Nephron progenitor cell (in vitro differentiated cells): ENCODE measurements around the gene ACTL8.

Experiments
- DNase-seq: peaks from one replicate; pipeline ENCODE4 v3.0.0; 2021
- H3K27ac Mint-ChIP-seq: 2 replicates; pipeline ENCODE4 v1.8.0; 2021; ENCODE audit warnings: mild to moderate bottlenecking, moderate library complexity, mixed read lengths
- H3K27me3 Mint-ChIP-seq: 2 replicates; pipeline ENCODE4 v1.8.0; 2021; ENCODE audit warnings: mild to moderate bottlenecking, low read depth, mixed read lengths; ENCODE audit not compliant: poor library complexity
- H3K36me3 Mint-ChIP-seq: 2 replicates; pipeline ENCODE4 v1.8.0; 2021; ENCODE audit warnings: low read depth, mixed read lengths
- H3K4me1 Mint-ChIP-seq: 2 replicates; pipeline ENCODE4 v1.8.0; 2021; ENCODE audit warnings: mixed read lengths
- H3K4me3 Mint-ChIP-seq: 2 replicates; pipeline ENCODE4 v1.8.0; 2021; ENCODE audit warnings: mild to moderate bottlenecking, moderate library complexity, mixed read lengths
- H3K9me3 Mint-ChIP-seq: 2 replicates; pipeline ENCODE4 v1.8.0; 2021; ENCODE audit warnings: mild to moderate bottlenecking, moderate library complexity, mixed read lengths
- TF ChIP-seq, protein P1 (sequence below): fragments of 200-600 bp; sonication (generic); IDR thresholded peaks from 2 replicates; pipeline ENCODE4 v1.5.0; 2021; ENCODE audit warnings: antibody characterized with exemption

Gene ACTL8

DNA sequence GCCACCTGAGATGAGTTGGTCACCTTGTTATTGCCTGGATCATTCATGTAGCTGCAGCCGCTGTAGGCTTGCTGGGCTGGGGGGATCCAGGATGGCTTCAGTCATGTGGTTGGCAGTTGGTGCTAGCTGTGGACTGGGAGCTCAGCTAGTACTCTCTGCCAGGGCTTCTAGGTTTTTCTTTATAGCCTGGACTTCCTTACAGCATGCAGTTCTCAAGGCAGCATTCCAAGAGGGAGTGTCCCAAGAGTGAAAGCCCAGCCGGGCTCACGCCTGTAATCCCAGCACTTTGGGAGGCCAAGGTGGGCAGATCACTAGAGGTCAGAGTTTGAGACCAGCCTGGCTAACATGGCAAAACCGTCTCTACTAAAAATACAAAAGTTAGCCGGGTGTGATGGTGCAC lies 23.7 kb upstream of the ACTL8 start:
- Mint-ChIP-seq H3K36me3 (no peaks in the 10 kb centered on the region), H3K4me1 (peaks cover 11% of the 10 kb centered on the region), H3K4me3 (no peak overlapping the region), H3K27me3 (peaks cover 11% of the 10 kb centered on the region), H3K27ac (no peak overlapping the region), H3K9me3 (peaks cover 4% of the 10 kb centered on the region)
- TF ChIP-seq, protein P1, sequence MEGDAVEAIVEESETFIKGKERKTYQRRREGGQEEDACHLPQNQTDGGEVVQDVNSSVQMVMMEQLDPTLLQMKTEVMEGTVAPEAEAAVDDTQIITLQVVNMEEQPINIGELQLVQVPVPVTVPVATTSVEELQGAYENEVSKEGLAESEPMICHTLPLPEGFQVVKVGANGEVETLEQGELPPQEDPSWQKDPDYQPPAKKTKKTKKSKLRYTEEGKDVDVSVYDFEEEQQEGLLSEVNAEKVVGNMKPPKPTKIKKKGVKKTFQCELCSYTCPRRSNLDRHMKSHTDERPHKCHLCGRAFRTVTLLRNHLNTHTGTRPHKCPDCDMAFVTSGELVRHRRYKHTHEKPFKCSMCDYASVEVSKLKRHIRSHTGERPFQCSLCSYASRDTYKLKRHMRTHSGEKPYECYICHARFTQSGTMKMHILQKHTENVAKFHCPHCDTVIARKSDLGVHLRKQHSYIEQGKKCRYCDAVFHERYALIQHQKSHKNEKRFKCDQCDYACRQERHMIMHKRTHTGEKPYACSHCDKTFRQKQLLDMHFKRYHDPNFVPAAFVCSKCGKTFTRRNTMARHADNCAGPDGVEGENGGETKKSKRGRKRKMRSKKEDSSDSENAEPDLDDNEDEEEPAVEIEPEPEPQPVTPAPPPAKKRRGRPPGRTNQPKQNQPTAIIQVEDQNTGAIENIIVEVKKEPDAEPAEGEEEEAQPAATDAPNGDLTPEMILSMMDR: no peak
- no peak for DNase-seq

DNA sequence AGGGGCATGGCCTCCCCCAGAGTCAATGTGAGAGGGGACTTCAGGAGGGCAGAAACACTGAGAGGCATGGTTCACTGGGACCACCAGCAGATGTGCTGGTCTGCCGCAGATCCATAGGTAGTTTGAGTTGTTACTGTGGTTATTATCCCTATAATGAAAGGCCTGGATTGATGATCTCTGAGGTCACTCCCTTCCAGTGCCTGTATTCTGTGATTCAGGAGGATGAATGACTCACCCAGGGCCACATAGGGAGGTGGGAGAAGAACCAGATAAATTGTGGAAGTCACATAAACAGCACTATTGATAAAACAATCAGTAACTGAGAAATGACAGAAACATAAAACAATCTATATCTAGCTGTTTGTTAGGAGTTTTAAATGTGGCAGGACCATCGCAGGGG lies 22.7 kb upstream of the ACTL8 start:
- Mint-ChIP-seq H3K4me1 (peaks cover 11% of the 10 kb centered on the region), H3K27me3 (peaks cover 7% of the 10 kb centered on the region), H3K36me3 (no peaks in the 10 kb centered on the region), H3K27ac (no peak overlapping the region), H3K4me3 (no peak overlapping the region), H3K9me3 (peaks cover 4% of the 10 kb centered on the region)
- TF ChIP-seq, protein P1: no peak
- no peak for DNase-seq

DNA sequence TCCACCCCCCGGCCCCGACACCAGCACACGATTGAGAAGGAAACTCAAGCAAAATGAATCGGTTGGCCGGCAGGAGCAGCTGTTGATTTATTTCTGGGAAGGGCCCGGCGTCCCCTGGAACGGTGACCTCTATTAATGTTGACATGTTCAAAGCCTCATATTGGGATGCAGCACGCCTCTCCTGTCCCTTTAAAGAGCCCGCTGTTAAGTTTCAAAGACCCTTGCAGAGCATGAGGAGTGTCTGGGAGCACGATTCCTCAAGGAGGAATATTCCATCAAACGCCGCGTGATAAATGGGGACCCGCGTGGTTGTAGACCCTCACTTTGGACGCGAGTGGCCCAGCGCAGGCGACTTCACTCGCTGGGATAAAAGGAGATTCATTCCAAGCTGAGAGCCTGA lies 21.5 kb upstream of the ACTL8 start:
- Mint-ChIP-seq H3K36me3 (no peaks in the 10 kb centered on the region), H3K4me3 (no peak overlapping the region), H3K27ac (no peak overlapping the region), H3K9me3 (peaks cover 3% of the 10 kb centered on the region), H3K4me1 (peaks cover 11% of the 10 kb centered on the region), H3K27me3 (peaks cover 7% of the 10 kb centered on the region)
- DNase-seq: no peak
- TF ChIP-seq, protein P1: no peak

DNA sequence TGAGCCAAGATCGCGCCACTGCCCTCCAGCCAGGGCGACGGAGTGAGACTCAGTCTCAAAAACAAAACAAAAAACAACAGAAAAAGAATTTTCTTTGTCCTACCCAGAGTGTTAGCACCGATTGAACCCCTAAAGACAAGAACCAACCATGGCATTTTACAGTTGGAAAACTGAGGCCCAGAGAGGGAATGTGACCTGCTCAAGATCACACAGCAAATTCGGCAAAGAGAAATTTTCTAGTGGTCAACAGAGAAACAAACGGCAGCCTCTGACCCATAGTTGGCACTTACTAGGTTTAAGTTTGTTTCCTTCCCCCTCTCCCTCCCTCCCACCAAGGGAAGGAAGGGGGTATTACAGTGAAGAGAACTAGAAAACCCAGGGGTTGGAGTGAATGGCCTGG lies 20.5 kb upstream of the ACTL8 start:
- no peak for DNase-seq
- Mint-ChIP-seq H3K36me3 (no peaks in the 10 kb centered on the region), H3K27ac (no peak overlapping the region), H3K4me3 (no peak overlapping the region), H3K27me3 (peaks cover 10% of the 10 kb centered on the region), H3K9me3 (no peaks in the 10 kb centered on the region), H3K4me1 (peaks cover 11% of the 10 kb centered on the region)
- TF ChIP-seq, protein P1: no peak

DNA sequence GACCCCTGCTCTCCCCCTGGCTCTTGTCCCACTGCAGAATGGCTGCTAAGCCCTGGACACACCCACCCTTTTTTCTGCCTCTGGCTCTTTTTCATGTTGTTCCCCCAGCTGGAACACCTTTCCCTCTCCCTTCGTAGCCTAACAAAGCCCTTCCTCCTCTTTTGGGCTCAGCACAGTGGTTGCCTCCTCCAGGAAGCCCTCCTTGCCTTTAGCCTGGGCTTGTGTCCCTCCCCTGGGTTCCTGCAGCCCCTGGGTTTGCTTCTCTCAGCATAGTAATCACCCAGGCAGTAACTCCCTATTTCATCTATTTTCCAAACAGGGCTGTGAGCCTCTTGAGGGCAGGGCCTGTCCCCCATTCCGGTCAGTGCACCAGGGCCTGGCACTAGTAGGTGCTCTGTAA lies 19.8 kb upstream of the ACTL8 start:
- Mint-ChIP-seq H3K27me3 (peaks cover 7% of the 10 kb centered on the region), H3K27ac (no peak overlapping the region), H3K36me3 (no peaks in the 10 kb centered on the region), H3K9me3 (no peaks in the 10 kb centered on the region), H3K4me1 (peaks cover 11% of the 10 kb centered on the region), H3K4me3 (no peak overlapping the region)
- DNase-seq: no peak
- TF ChIP-seq, protein P1: no peak

DNA sequence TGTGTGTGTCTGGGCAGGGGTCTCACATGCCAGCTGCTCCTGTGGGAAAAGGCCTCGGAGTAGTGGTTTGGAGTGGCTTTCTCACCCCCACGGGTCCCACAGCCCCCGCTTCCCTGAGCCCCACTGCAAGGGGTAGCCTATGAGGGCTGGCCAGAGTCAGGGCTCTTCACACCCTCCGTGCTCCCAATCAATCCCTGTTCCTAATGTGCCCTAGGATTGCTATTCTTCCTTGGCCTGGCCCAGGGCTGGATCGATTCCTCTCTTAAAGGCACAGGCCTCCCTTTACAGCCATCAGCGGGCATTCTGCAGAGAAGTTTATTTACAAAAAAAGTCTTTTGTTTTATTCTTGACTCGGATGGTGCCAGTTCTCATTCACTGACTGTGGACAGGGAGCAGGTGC lies 19.3 kb upstream of the ACTL8 start:
- no peaks in the 10 kb centered on the region for H3K9me3 Mint-ChIP-seq
- TF ChIP-seq, protein P1: no peak
- H3K36me3 Mint-ChIP-seq: no peaks in the 10 kb centered on the region
- no peak overlapping the region for H3K27ac Mint-ChIP-seq
- H3K4me3 Mint-ChIP-seq: no peak overlapping the region
- no peak for DNase-seq
- peaks cover 11% of the 10 kb centered on the region for H3K4me1 Mint-ChIP-seq
- peaks cover 11% of the 10 kb centered on the region for H3K27me3 Mint-ChIP-seq
